H1 (cell line): ENCODE results near the gene RGS6. TPM values are rescaled to one million over a fixed set of nuclear protein-coding genes. Genes with fewer than 3 reads are reported as not detected.

Experiments used
- RFX5 ChIP-seq: IDR thresholded peaks from 2 replicates; pipeline ENCODE4 v1.6.1; 2011; ENCODE audit warnings: low read depth, low read length, improper control_type of control experiment, borderline replicate concordance
- SIX5 ChIP-seq: IDR thresholded peaks from 2 replicates; pipeline ENCODE4 v1.6.1; 2011; ENCODE audit warnings: mild to moderate bottlenecking, low read depth, low read length
- polyA plus RNA-seq, 7 experiments: library from polyadenylated mRNA; depleted of rRNA in 3 of 7; stranded (reverse) in 5 of 7; unstranded in 2 of 7; fragments of >200 nt in 5 of 7; fragments of 200-250 nt in 2 of 7; gene quantifications; 1 replicate in 5 of 7; 2 replicates in 1 of 7; 4 replicates in 1 of 7; pipeline versions ENCODE4 v1.2.1 to v1.2.3, GENCODE V29; 2011 to 2013; ENCODE audit warnings: missing spikeins in 2 of 7, mixed read lengths in 2 of 7
- total RNA-seq: library from RNA; stranded (reverse); fragmentation: NEBNext Ultra II Directional; extraction: Animal tissue kit (Norgen Biotek cat#: 25700); gene quantifications from 2 replicates; pipeline ENCODE4 v1.2.1, GENCODE V29; 2021

Gene RGS6
- total and polyA plus RNA-seq, 2 of the 8 experiments (the other 6 are each of a cell fraction or from before 2014, with no cell fraction given) = 0.26 to 1.1 TPM

DNA sequence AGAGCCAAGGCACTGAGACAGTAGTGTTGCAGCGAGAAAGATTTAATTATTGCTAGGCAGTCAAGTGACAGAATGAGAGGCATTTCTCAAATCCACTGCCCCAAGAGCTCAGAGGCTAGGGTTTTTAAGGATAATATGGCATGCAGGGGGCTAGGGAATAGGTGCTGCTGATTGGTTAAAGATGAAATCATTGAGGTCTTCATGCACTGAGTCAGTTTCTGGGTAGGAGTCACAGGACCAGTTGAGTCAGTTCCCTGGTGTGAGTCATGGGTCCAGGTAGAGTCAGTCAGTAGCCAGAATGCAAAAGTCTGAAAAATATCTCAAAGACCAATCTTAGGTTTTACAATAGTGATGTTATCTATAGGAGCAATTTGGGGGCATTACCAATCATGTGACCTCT is 323.8 kb downstream of the RGS6 start (continued):
- TF ChIP-seq SIX5 (no peak), RFX5 (no peak)
